Measurements from ENCODE around the gene FAM120C. TPM values are rescaled to one million over a fixed set of nuclear protein-coding genes. Genes with fewer than 3 reads are reported as not detected.

The FAM120C gene
- total and polyA plus RNA-seq, 10 of the 15 experiments (the other 5 are each of a cell fraction or from before 2014, with no cell fraction given), result 1.3 to 9.8 (median 4.9) TPM

- TF ChIP-seq, protein P1, sequence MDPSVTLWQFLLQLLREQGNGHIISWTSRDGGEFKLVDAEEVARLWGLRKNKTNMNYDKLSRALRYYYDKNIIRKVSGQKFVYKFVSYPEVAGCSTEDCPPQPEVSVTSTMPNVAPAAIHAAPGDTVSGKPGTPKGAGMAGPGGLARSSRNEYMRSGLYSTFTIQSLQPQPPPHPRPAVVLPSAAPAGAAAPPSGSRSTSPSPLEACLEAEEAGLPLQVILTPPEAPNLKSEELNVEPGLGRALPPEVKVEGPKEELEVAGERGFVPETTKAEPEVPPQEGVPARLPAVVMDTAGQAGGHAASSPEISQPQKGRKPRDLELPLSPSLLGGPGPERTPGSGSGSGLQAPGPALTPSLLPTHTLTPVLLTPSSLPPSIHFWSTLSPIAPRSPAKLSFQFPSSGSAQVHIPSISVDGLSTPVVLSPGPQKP (IDR thresholded peaks at IDR 0.05; ENCODE audit: low read depth, low read length), result 0 out of 2 replicates have a peak, but pooled peaks have one; percentile 2
- TF ChIP-seq FOXK2 (IDR thresholded peaks at IDR 0.05) (peak; percentile 81), CBFB (IDR thresholded peaks at IDR 0.05; ENCODE audit: low read depth) (no peak), SMAD5 (IDR thresholded peaks at IDR 0.05; ENCODE audit: low read depth) (no peak), NBN (IDR thresholded peaks at IDR 0.05) (peak; percentile 98), SKIL (IDR thresholded peaks at IDR 0.05; ENCODE audit: low read depth, poor library complexity, severe bottlenecking) (no peak), CHD2 (IDR thresholded peaks at IDR 0.05; ENCODE audit: borderline replicate concordance, low read depth, low read length) (peak; percentile 91), NFYB (IDR thresholded peaks at IDR 0.05; ENCODE audit: insufficient read depth, low read depth, low read length) (no peak), KAT2A (conservative IDR thresholded peaks at IDR 0.05; ENCODE audit: control insufficient read depth, low read depth, low read length) (no peak), MAX (IDR thresholded peaks at IDR 0.05; ENCODE audit: low read depth, low read length) (peak; percentile 51; the same call in 1 of the 2 replicates), RELB (IDR thresholded peaks at IDR 0.05; ENCODE audit: low read depth) (peak; percentile 79), HDGF (IDR thresholded peaks at IDR 0.05) (no peak), RAD51 (IDR thresholded peaks at IDR 0.05) (no peak), NFIC (IDR thresholded peaks at IDR 0.05; ENCODE audit: low read depth, low read length) (no peak), CREB1 (IDR thresholded peaks at IDR 0.05; ENCODE audit: low read depth) (peak; percentile 77)
- TF ChIP-seq, protein P2, sequence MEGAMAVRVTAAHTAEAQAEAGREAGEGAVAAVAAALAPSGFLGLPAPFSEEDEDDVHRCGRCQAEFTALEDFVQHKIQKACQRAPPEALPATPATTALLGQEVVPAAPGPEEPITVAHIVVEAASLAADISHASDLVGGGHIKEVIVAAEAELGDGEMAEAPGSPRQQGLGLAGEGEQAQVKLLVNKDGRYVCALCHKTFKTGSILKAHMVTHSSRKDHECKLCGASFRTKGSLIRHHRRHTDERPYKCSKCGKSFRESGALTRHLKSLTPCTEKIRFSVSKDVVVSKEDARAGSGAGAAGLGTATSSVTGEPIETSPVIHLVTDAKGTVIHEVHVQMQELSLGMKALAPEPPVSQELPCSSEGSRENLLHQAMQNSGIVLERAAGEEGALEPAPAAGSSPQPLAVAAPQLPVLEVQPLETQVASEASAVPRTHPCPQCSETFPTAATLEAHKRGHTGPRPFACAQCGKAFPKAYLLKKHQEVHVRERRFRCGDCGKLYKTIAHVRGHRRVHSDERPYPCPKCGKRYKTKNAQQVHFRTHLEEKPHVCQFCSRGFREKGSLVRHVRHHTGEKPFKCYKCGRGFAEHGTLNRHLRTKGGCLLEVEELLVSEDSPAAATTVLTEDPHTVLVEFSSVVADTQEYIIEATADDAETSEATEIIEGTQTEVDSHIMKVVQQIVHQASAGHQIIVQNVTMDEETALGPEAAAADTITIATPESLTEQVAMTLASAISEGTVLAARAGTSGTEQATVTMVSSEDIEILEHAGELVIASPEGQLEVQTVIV (IDR thresholded peaks at IDR 0.05; ENCODE audit: borderline replicate concordance, partially characterized antibody), result no peak
- TF ChIP-seq, protein P3, sequence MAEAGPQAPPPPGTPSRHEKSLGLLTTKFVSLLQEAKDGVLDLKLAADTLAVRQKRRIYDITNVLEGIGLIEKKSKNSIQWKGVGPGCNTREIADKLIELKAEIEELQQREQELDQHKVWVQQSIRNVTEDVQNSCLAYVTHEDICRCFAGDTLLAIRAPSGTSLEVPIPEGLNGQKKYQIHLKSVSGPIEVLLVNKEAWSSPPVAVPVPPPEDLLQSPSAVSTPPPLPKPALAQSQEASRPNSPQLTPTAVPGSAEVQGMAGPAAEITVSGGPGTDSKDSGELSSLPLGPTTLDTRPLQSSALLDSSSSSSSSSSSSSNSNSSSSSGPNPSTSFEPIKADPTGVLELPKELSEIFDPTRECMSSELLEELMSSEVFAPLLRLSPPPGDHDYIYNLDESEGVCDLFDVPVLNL (IDR thresholded peaks at IDR 0.05; ENCODE audit: low read depth, low read length), result no peak
These were observed 138.8 kb downstream of the FAM120C start, which contains the start of gene PHF8 (continued) for GRCh38 chrX:54044126-54044876.

All from GM12878 (cell line).